ENCODE data around the gene IZUMO2. TPM values are rescaled to one million over a fixed set of nuclear protein-coding genes. Genes with fewer than 3 reads are reported as not detected.

Gene IZUMO2
- total RNA-seq, 1 donor from 2014 or later = not detected

- TF ChIP-seq CTCF (IDR thresholded peaks at IDR 0.05) = no peak
- no peak for ATAC-seq (ENCODE audit: low read depth)
- Mint-ChIP-seq H3K36me3 (ENCODE audit: low read depth) (no peaks in the 10 kb centered on the region), H3K4me1 (no peaks in the 10 kb centered on the region), H3K27me3 (peaks cover 9% of the 10 kb centered on the region), H3K9me3 (peaks cover 7% of the 10 kb centered on the region), H3K27ac (no peak overlapping the region), H3K4me3 (no peak overlapping the region)
- intact Hi-C loops (cut with micrococcal nuclease) = no loop called here
- ChIA-PET CTCF (no interaction called here), POLR2A (no interaction called here)
- DNase-seq = no peak
Measured at GRCh38 chr19:50187937-50188336, 24.9 kb upstream of the IZUMO2 start.

GRCh38 chr19:50184196-50184595 lies 21.1 kb upstream of the IZUMO2 start:
- no peaks in the 10 kb centered on the region for H3K36me3 Mint-ChIP-seq (ENCODE audit: low read depth)
- CTCF ChIA-PET = no interaction called here
- no peak for TF ChIP-seq CTCF (IDR thresholded peaks at IDR 0.05)

DNA sequence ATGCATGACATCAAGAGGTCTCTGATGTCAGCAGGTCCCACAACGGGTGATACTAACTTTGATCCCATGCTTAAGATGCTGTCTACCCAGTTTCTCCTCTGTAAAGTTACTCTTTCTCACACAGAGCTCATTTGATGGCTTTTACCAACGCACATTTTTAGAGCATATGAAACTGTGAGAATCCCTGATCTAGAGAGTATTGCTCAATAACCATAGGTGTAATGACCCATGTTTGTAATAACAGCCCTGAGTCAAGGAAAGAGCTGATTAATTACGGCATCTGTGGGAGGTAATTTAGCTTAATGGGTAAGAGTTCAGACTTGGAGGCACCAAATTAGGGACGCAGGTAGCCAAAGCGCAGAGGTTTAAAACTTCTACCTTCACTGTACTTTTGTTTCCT lies 18.0 kb upstream of the IZUMO2 start:
- Mint-ChIP-seq H3K36me3 (ENCODE audit: low read depth) (no peaks in the 10 kb centered on the region), H3K27me3 (peaks cover 5% of the 10 kb centered on the region), H3K4me3 (no peak overlapping the region), H3K4me1 (no peaks in the 10 kb centered on the region), H3K27ac (no peak overlapping the region), H3K9me3 (peaks cover 6% of the 10 kb centered on the region)
- DNase-seq = no peak
- intact Hi-C loops (cut with micrococcal nuclease) = no loop called here
- ATAC-seq (ENCODE audit: low read depth) = no peak
- POLR2A ChIA-PET = no interaction called here
- TF ChIP-seq CTCF (IDR thresholded peaks at IDR 0.05) = no peak
- CTCF ChIA-PET = no interaction called here

More at GRCh38 chr19:50184196-50184595, 21.1 kb upstream of the IZUMO2 start:
- ATAC-seq (ENCODE audit: low read depth) (no peak), DNase-seq (no peak)
- Mint-ChIP-seq H3K27ac (no peak overlapping the region), H3K9me3 (peaks cover 9% of the 10 kb centered on the region), H3K4me1 (no peaks in the 10 kb centered on the region), H3K27me3 (peaks cover 5% of the 10 kb centered on the region), H3K4me3 (no peak overlapping the region)
- POLR2A ChIA-PET = interaction anchor here (0.5 kb wide), 1 partner anchor 139 kb away, joined by 3 read pairs; no protein-coding TSS in a partner anchor
- intact Hi-C loops (cut with micrococcal nuclease) = no loop called here

- H3K4me1 Mint-ChIP-seq = no peaks in the 10 kb centered on the region
- no peaks in the 10 kb centered on the region for H3K36me3 Mint-ChIP-seq (ENCODE audit: low read depth)
- no peak for TF ChIP-seq CTCF (IDR thresholded peaks at IDR 0.05)
- ChIA-PET CTCF (no interaction called here), POLR2A (no interaction called here)
- intact Hi-C loops (cut with micrococcal nuclease) = no loop called here
- no peak overlapping the region for H3K27ac Mint-ChIP-seq
- H3K9me3 Mint-ChIP-seq = peaks cover 8% of the 10 kb centered on the region
- DNase-seq (no peak), ATAC-seq (ENCODE audit: low read depth) (no peak)
- no peak overlapping the region for H3K4me3 Mint-ChIP-seq
- H3K27me3 Mint-ChIP-seq = peaks cover 5% of the 10 kb centered on the region
Measured at GRCh38 chr19:50178859-50179537, 15.9 kb upstream of the IZUMO2 start.

DNA sequence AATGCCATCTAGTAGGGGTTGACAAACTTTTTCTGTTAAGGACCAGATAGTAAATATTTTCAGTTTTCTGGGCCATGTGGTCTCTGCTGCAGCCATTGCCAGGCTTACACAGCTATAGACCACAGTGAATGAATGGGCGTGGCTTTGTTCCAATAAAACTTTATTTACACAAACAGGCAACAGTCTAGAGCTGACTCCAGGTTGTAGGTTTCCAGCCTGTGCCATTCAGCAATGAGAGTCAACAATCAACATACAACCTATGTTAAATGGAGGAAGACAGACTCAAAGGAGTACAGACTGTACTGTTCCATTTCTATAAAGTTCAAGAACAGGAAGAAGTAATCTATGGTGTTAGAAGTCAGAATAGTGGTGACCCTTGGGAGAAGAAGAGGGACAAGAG lies 15.2 kb upstream of the IZUMO2 start:
- CTCF ChIA-PET = no interaction called here
- H3K27me3 Mint-ChIP-seq = peaks cover 5% of the 10 kb centered on the region
- ATAC-seq (ENCODE audit: low read depth) (no peak), DNase-seq (no peak)
- no peaks in the 10 kb centered on the region for H3K36me3 Mint-ChIP-seq (ENCODE audit: low read depth)
- peaks cover 8% of the 10 kb centered on the region for H3K9me3 Mint-ChIP-seq
- H3K4me3 Mint-ChIP-seq = no peak overlapping the region
- H3K27ac Mint-ChIP-seq = no peak overlapping the region
- POLR2A ChIA-PET = no interaction called here
- intact Hi-C loops (cut with micrococcal nuclease) = no loop called here
- H3K4me1 Mint-ChIP-seq = no peaks in the 10 kb centered on the region
- TF ChIP-seq CTCF (IDR thresholded peaks at IDR 0.05) = no peak

Data from activated B cell treated with CpG ODN at 0.5 μM for 24 hours (primary cell).